ENCODE results near the gene GZMB.

- TF ChIP-seq CTCF (IDR thresholded peaks at IDR 0.05) (no peak), EZH2phosphoT487 (IDR thresholded peaks at IDR 0.05) (no peak)
Measured at GRCh38 chr14:24612196-24612595, 21.8 kb downstream of the GZMB start.
